Measurements from ENCODE around the gene CENPP.

Gene CENPP

GRCh38 chr9:92294297-92294676 lies 31.5 kb upstream of the CENPP start:
- Histone ChIP-seq H3K36me3 (ENCODE audit: control insufficient read depth, low read depth, low read length) (peaks cover 43% of the 10 kb centered on the region), H3K4me1 (ENCODE audit: control insufficient read depth, low read depth, low read length) (no peaks in the 10 kb centered on the region), H3K4me3 (ENCODE audit: low read length) (peak overlapping the region; percentile 96), H3K27me3 (ENCODE audit: control insufficient read depth, insufficient read depth, low read length) (no peaks in the 10 kb centered on the region), H3K9ac (ENCODE audit: low read length) (peak overlapping the region; percentile 96), H3K27ac (ENCODE audit: low read length) (peak overlapping the region; percentile 60), H3K9me3 (ENCODE audit: control insufficient read depth, low read depth, low read length) (no peaks in the 10 kb centered on the region)

- Histone ChIP-seq H3K36me3 (ENCODE audit: control insufficient read depth, low read depth, low read length) (peaks cover 43% of the 10 kb centered on the region), H3K9me3 (ENCODE audit: control insufficient read depth, low read depth, low read length) (no peaks in the 10 kb centered on the region), H3K4me1 (ENCODE audit: control insufficient read depth, low read depth, low read length) (no peaks in the 10 kb centered on the region), H3K4me3 (ENCODE audit: low read length) (no peak overlapping the region), H3K27ac (ENCODE audit: low read length) (no peak overlapping the region), H3K9ac (ENCODE audit: low read length) (no peak overlapping the region), H3K27me3 (ENCODE audit: control insufficient read depth, insufficient read depth, low read length) (no peaks in the 10 kb centered on the region)
These were observed 30.4 kb upstream of the CENPP start for GRCh38 chr9:92295240-92295790.

- Histone ChIP-seq H3K27ac (ENCODE audit: low read length) (no peak overlapping the region), H3K4me1 (ENCODE audit: control insufficient read depth, low read depth, low read length) (no peaks in the 10 kb centered on the region), H3K9me3 (ENCODE audit: control insufficient read depth, low read depth, low read length) (no peaks in the 10 kb centered on the region), H3K4me3 (ENCODE audit: low read length) (no peak overlapping the region), H3K9ac (ENCODE audit: low read length) (no peak overlapping the region), H3K36me3 (ENCODE audit: control insufficient read depth, low read depth, low read length) (peaks cover 43% of the 10 kb centered on the region), H3K27me3 (ENCODE audit: control insufficient read depth, insufficient read depth, low read length) (no peaks in the 10 kb centered on the region)
These were observed 29.9 kb upstream of the CENPP start for GRCh38 chr9:92295827-92296258.

- Histone ChIP-seq H3K27ac (ENCODE audit: low read length) (no peak overlapping the region), H3K4me3 (ENCODE audit: low read length) (no peak overlapping the region), H3K9me3 (ENCODE audit: control insufficient read depth, low read depth, low read length) (no peaks in the 10 kb centered on the region), H3K9ac (ENCODE audit: low read length) (no peak overlapping the region), H3K4me1 (ENCODE audit: control insufficient read depth, low read depth, low read length) (no peaks in the 10 kb centered on the region), H3K36me3 (ENCODE audit: control insufficient read depth, low read depth, low read length) (peaks cover 58% of the 10 kb centered on the region), H3K27me3 (ENCODE audit: control insufficient read depth, insufficient read depth, low read length) (no peaks in the 10 kb centered on the region)
These were observed 28.1 kb upstream of the CENPP start for GRCh38 chr9:92297611-92298010.

GRCh38 chr9:92298036-92298435 lies 27.7 kb upstream of the CENPP start:
- Histone ChIP-seq H3K9me3 (ENCODE audit: control insufficient read depth, low read depth, low read length) (no peaks in the 10 kb centered on the region), H3K9ac (ENCODE audit: low read length) (no peak overlapping the region), H3K27ac (ENCODE audit: low read length) (no peak overlapping the region), H3K4me1 (ENCODE audit: control insufficient read depth, low read depth, low read length) (no peaks in the 10 kb centered on the region), H3K4me3 (ENCODE audit: low read length) (no peak overlapping the region), H3K36me3 (ENCODE audit: control insufficient read depth, low read depth, low read length) (peaks cover 62% of the 10 kb centered on the region), H3K27me3 (ENCODE audit: control insufficient read depth, insufficient read depth, low read length) (no peaks in the 10 kb centered on the region)

- Histone ChIP-seq H3K27me3 (ENCODE audit: control insufficient read depth, insufficient read depth, low read length) (no peaks in the 10 kb centered on the region), H3K27ac (ENCODE audit: low read length) (no peak overlapping the region), H3K4me3 (ENCODE audit: low read length) (no peak overlapping the region), H3K4me1 (ENCODE audit: control insufficient read depth, low read depth, low read length) (no peaks in the 10 kb centered on the region), H3K9ac (ENCODE audit: low read length) (no peak overlapping the region), H3K36me3 (ENCODE audit: control insufficient read depth, low read depth, low read length) (peaks cover 73% of the 10 kb centered on the region), H3K9me3 (ENCODE audit: control insufficient read depth, low read depth, low read length) (no peaks in the 10 kb centered on the region)
These were observed 26.6 kb upstream of the CENPP start for GRCh38 chr9:92299116-92299515.

- H3K27ac ChIP-seq (ENCODE audit: low read length) = no peak overlapping the region
- H3K36me3 ChIP-seq (ENCODE audit: control insufficient read depth, low read depth, low read length) = peaks cover 90% of the 10 kb centered on the region
- H3K9me3 ChIP-seq (ENCODE audit: control insufficient read depth, low read depth, low read length) = no peaks in the 10 kb centered on the region
- no peaks in the 10 kb centered on the region for H3K4me1 ChIP-seq (ENCODE audit: control insufficient read depth, low read depth, low read length)
- H3K9ac ChIP-seq (ENCODE audit: low read length) = no peak overlapping the region
- H3K27me3 ChIP-seq (ENCODE audit: control insufficient read depth, insufficient read depth, low read length) = no peaks in the 10 kb centered on the region
- H3K4me3 ChIP-seq (ENCODE audit: low read length) = no peak overlapping the region
These were observed 24.8 kb upstream of the CENPP start for GRCh38 chr9:92300936-92301335.

- no peak overlapping the region for H3K9ac ChIP-seq (ENCODE audit: low read length)
These were observed 16.9 kb upstream of the CENPP start for GRCh38 chr9:92308893-92309292.

GRCh38 chr9:92310562-92310961 lies 15.2 kb upstream of the CENPP start:
- Histone ChIP-seq H3K27me3 (ENCODE audit: control insufficient read depth, insufficient read depth, low read length) (no peaks in the 10 kb centered on the region), H3K9ac (ENCODE audit: low read length) (no peak overlapping the region), H3K9me3 (ENCODE audit: control insufficient read depth, low read depth, low read length) (no peaks in the 10 kb centered on the region), H3K4me1 (ENCODE audit: control insufficient read depth, low read depth, low read length) (no peaks in the 10 kb centered on the region), H3K4me3 (ENCODE audit: low read length) (no peak overlapping the region), H3K27ac (ENCODE audit: low read length) (no peak overlapping the region), H3K36me3 (ENCODE audit: control insufficient read depth, low read depth, low read length) (peaks cover 80% of the 10 kb centered on the region)

More at GRCh38 chr9:92308893-92309292, 16.9 kb upstream of the CENPP start:
- Histone ChIP-seq H3K9me3 (ENCODE audit: control insufficient read depth, low read depth, low read length) (no peaks in the 10 kb centered on the region), H3K4me3 (ENCODE audit: low read length) (no peak overlapping the region), H3K27ac (ENCODE audit: low read length) (no peak overlapping the region), H3K36me3 (ENCODE audit: control insufficient read depth, low read depth, low read length) (peaks cover 81% of the 10 kb centered on the region), H3K27me3 (ENCODE audit: control insufficient read depth, insufficient read depth, low read length) (no peaks in the 10 kb centered on the region), H3K4me1 (ENCODE audit: control insufficient read depth, low read depth, low read length) (no peaks in the 10 kb centered on the region)

GRCh38 chr9:92312887-92313623 lies 12.7 kb upstream of the CENPP start:
- Histone ChIP-seq H3K36me3 (ENCODE audit: control insufficient read depth, low read depth, low read length) (peaks cover 77% of the 10 kb centered on the region), H3K4me3 (ENCODE audit: low read length) (no peak overlapping the region), H3K9me3 (ENCODE audit: control insufficient read depth, low read depth, low read length) (no peaks in the 10 kb centered on the region), H3K4me1 (ENCODE audit: control insufficient read depth, low read depth, low read length) (no peaks in the 10 kb centered on the region), H3K27me3 (ENCODE audit: control insufficient read depth, insufficient read depth, low read length) (no peaks in the 10 kb centered on the region), H3K27ac (ENCODE audit: low read length) (no peak overlapping the region), H3K9ac (ENCODE audit: low read length) (no peak overlapping the region)

- Histone ChIP-seq H3K27ac (ENCODE audit: low read length) (no peak overlapping the region), H3K27me3 (ENCODE audit: control insufficient read depth, insufficient read depth, low read length) (no peaks in the 10 kb centered on the region), H3K9ac (ENCODE audit: low read length) (no peak overlapping the region), H3K4me3 (ENCODE audit: low read length) (no peak overlapping the region), H3K9me3 (ENCODE audit: control insufficient read depth, low read depth, low read length) (no peaks in the 10 kb centered on the region), H3K4me1 (ENCODE audit: control insufficient read depth, low read depth, low read length) (no peaks in the 10 kb centered on the region), H3K36me3 (ENCODE audit: control insufficient read depth, low read depth, low read length) (peaks cover 78% of the 10 kb centered on the region)
These were observed 12.1 kb upstream of the CENPP start for GRCh38 chr9:92313624-92314012.

GRCh38 chr9:92315456-92315855 lies 10.3 kb upstream of the CENPP start:
- peaks cover 77% of the 10 kb centered on the region for H3K36me3 ChIP-seq (ENCODE audit: control insufficient read depth, low read depth, low read length)
- no peak overlapping the region for H3K27ac ChIP-seq (ENCODE audit: low read length)
- no peaks in the 10 kb centered on the region for H3K9me3 ChIP-seq (ENCODE audit: control insufficient read depth, low read depth, low read length)
- no peak overlapping the region for H3K9ac ChIP-seq (ENCODE audit: low read length)
- H3K4me1 ChIP-seq (ENCODE audit: control insufficient read depth, low read depth, low read length) = no peaks in the 10 kb centered on the region
- H3K27me3 ChIP-seq (ENCODE audit: control insufficient read depth, insufficient read depth, low read length) = no peaks in the 10 kb centered on the region
- no peak overlapping the region for H3K4me3 ChIP-seq (ENCODE audit: low read length)

All from iPS-18a (cell line).